NCI-H1417 (cell line): ENCODE measurements around the gene SPAG9.
"Not testable (repeated sequence)": the region's sequence is repeated elsewhere in the genome, so short reads cannot be mapped to it uniquely, and the experiment has no call there.

Experiments
- DNase-seq, 3 experiments: peaks; one replicate each; lab custom pipeline; 2025; lab: John Stamatoyannopoulos, UW

Gene SPAG9

DNA sequence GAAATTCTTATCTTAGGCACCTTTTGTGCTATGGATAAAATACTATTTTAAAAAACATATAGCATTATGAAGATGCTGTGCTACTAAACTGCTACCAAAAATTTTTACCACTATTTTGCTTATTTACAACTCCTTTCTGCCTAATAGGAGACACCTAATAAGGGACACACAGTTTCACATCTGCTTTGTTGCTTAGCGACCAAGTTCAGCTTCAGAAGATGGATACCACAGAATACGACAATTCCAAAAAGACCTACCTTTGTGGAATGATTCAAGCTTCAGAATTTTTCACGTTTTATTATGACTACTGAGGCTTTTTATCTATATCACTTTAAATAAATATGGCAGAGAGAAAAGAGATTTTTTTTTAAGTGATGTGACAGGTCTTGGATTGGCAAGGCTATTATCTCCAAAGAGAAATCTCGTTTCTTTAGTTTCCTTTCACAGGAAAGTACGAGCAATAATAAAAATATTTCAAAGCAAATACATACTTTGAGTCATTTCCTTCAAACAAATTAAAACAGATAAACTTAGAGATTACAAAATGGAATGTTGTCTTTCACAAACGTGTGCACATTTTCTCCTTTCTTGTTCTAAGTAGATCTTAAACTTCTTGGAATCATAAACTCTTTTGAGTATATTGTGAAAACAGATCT, 35.4 kb downstream of the SPAG9 start:
- DNase-seq: peak in 1 of 3 experiments; percentile 2

DNA sequence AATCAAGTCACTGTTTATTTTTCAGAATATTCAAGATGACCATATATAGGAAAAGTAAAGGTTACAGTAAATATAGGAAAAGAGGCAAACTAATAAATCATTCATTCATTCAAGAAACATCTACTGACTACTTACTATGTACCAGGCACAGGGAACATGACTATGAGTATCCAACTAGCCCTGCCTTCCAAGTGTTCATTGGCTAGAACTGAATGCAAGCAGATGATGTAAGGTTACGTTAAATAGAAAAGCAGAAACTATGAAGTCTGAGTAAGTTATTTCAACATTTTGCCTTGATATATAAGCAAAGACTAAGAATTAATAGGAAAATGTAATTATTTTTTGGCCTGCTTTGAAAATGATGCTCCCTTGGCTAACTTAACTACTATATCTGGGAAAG, 36.7 kb downstream of the SPAG9 start:
- DNase-seq: no peak

DNA sequence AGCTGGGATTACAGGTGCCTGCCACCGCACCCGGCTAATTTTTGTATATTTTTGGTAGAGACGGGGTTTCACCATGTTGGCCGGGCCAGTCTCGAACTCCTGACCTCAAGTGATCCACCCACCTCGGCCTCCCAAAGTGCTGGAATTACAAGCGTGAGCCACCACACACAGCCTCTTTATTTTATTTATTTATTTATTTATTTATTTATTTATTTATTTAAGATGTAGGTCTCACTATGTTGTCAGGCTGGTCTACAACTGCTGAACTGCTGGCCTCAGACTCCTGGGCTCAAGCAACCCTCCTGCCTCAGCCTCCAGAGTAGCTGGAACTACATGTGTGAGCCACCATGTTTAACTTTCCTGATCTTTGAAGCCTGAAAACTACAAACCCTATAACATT, 37.3 kb downstream of the SPAG9 start:
- DNase-seq: not testable (repeated sequence)

GRCh38 chr17:51079049-51079448, 41.6 kb downstream of the SPAG9 start:
- DNase-seq: no peak

DNA sequence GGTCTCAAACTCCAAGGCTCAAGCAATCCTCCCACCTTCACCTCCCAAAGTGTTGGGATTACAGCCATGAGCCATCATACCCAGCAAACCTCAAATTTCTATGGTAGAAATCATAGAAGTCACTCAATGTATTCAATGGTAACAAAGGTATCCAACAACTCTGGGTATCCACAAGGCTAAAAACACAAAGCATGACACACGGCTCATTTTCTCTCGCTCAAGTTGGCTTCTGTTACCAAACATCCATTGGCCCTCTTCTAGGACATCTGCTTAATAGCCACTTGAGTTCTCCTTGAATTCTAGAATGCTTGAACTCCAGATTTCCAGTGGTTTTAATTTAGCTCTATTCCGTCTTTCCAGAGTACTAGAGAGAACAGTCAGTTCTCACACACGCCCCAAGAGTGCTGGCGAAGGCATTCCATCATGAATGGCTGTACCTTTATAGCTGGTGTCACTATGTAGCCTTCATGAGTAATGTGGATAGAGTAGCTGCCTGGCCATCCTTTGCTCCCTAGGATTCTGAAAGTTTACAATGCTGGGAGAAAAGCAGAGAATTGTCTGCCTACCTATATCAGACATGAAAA, 42.6 kb downstream of the SPAG9 start:
- no peak for DNase-seq

GRCh38 chr17:51076821-51077220, 43.8 kb downstream of the SPAG9 start:
- DNase-seq: no peak

- DNase-seq: no peak
Measured at GRCh38 chr17:51071556-51071955, 49.1 kb downstream of the SPAG9 start.

- no peak for DNase-seq
Measured at GRCh38 chr17:51065466-51065865, 55.2 kb downstream of the SPAG9 start.

DNA sequence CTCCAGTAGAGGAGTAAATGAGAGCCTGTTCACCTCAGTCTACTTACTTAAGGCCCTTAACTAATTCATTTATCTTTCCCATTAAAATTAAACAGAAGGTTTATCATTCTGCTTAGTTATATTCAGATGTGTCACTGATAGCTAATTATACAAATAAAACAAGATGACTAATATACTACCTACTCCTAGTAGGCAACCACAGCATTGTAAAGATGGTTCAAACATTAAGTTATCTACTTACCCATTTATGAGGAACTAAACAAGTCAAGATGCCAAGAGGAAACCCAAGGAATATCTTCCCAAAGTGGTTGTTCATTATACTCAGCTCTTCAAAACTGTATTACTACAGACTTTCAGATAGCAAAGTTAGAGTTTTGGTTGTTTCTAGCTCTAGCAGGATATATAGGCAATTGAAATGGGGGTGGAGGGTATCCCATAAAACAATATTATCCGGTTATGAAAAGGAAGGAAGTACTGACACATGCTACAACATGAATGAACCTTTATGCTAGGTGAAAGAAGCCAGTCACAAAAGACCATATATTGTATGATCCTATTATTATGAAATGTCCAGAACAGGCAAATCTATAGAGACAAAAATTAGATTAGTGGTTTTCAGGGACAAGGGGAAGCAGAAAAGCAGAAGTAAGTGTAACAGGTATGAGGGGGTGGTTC, 56.5 kb downstream of the SPAG9 start:
- no peak for DNase-seq

DNA sequence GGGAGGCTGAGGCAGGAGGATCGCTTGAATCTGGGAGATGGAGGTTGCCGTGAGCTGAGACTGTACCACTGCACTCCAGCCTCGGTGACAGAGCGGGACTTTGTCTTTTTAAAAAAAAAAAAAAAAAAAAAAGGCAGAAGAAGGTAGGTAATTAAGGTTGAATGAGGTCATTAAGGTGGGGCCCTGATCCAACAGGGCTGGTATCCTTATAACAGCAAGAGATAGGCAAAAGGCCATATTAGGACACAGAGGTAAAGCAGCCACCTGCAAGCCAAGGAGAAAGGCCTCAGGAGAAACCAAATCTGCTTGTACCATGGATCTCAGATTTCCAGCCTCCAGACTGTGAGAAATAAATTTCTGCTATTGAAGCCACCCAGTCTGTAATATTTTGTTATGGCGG, 60.3 kb downstream of the SPAG9 start:
- DNase-seq: no peak

GRCh38 chr17:51059781-51060180, 60.9 kb downstream of the SPAG9 start:
- no peak for DNase-seq

GRCh38 chr17:51057534-51057933, 63.1 kb downstream of the SPAG9 start:
- peak in 1 of 3 experiments; percentile 45 for DNase-seq

- DNase-seq: peak; percentile 4 to 74 (median 39)
Measured at GRCh38 chr17:51056813-51057510, 63.7 kb downstream of the SPAG9 start.

- DNase-seq: no peak
Measured at GRCh38 chr17:51054748-51055147, 65.9 kb downstream of the SPAG9 start.

DNA sequence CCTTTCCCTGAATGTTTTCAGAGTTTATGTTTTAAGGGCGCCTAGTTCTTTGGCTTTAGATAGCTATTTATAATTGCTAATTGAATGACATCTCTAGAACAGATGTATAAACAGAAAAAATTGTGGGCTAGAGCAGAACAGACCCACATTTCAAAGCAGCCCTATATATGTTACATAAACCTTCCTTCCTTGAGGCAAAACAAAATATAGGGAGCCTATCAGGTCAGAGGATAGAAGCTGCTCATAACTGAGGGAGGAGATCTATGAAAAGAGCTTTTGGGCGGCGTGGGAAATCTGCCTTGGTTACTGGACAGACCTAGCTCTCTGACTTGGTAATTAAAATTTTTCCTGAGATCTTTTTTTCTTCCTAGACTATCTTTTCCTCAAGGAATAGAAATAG, 68.4 kb downstream of the SPAG9 start:
- no peak for DNase-seq

GRCh38 chr17:51050291-51051033, 70.2 kb downstream of the SPAG9 start:
- DNase-seq: no peak

DNA sequence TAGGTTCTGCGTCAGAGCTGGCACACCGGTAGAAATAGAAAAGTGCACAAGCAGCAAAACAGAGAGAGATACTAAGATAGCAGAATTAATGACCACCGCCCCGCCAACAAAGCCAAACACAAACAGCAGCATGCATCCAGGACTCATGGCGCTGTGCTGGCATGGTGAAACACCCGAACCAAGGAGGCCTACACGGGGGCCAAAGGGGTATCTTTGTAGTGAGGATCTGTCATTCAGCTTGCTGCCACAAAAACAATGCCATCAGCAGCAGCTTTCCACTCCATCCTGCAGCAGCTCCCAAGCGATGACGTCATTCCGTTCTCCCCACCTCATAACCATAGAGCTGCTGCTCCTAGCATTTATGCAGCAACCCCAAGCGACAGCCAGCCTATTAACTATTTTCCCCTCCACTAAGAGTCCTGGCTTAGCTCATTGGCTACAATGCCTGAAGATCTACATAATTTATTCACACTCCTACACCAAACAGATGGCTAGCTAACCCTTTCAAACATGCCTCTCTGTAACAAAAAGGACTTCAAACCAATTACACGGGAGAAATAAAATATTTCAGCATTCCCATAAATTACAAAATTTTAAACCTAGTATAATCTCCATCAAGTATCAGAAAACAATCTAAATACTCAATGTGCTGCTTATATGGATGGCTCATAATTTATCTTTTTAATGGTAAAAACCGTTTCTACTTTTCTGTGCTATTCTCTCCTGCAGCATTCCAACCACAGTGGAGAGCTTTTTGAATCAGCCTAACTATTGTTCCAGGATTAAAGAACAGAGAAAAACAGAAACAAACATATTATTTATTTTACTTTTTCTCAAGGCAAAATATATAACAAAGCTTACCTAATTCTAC, 73.9 kb downstream of the SPAG9 start:
- peak in 2 of 3 experiments; percentile 87 to 98 for DNase-seq

DNA sequence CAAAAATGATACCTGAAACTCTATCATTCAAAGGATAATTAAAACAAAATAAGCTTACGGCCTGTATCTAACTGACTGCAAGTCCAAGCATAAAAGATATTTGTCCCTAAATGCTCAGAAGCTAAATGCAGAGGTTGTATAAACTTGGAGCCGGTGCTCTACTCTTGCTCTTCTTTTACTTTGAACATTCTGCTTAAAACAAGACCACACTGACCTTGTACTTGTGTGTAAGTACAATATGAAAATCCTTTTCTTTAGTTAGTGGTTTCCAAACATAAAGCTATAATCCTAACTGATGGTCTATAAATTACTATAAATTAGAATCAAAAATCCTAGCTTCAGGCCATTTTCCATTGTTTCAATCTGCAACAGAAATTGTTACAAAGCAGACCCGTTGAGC, 74.6 kb downstream of the SPAG9 start:
- DNase-seq: no peak

GRCh38 chr17:51045621-51046020, 75.0 kb downstream of the SPAG9 start:
- DNase-seq: peak in 2 of 3 experiments; percentile 11 to 58

GRCh38 chr17:51044976-51045375, 75.7 kb downstream of the SPAG9 start:
- peak in 1 of 3 experiments; percentile 28 for DNase-seq

- no peak for DNase-seq
Measured at GRCh38 chr17:51036084-51036483, 84.6 kb downstream of the SPAG9 start.
